DOHH2 (cell line): ENCODE results near the gene BCL2L11.

Source experiments
- H3F3A ChIP-seq: fragments of 200-600 bp; sonication (generic), shearing (Covaris generic); 2 replicates; pipeline ENCODE4 v1.6.0; 2016; ENCODE audit warnings: antibody characterized with exemption, mild to moderate bottlenecking; ENCODE audit not compliant: control insufficient read depth, insufficient read depth
- H3K27ac ChIP-seq: fragments of 200-600 bp; sonication (generic); 2 replicates; pipeline ENCODE4 v1.5.1; 2014; ENCODE audit warnings: low read depth, mild to moderate bottlenecking, low read length, moderate library complexity
- H3K27me3 ChIP-seq: fragments of 200-600 bp; sonication (generic); 2 replicates; pipeline ENCODE4 v1.6.1; 2014; ENCODE audit warnings: mild to moderate bottlenecking, low read length, mixed read lengths; ENCODE audit not compliant: control insufficient read depth
- H3K36me3 ChIP-seq: fragments of 200-600 bp; sonication (generic); 2 replicates; pipeline ENCODE4 v1.6.1; 2014; ENCODE audit warnings: mild to moderate bottlenecking, low read length, moderate library complexity, mixed read lengths; ENCODE audit not compliant: control insufficient read depth
- H3K4me1 ChIP-seq: fragments of 200-600 bp; sonication (generic); 2 replicates; pipeline ENCODE4 v1.6.1; 2014; ENCODE audit warnings: mild to moderate bottlenecking, low read length, mixed read lengths; ENCODE audit not compliant: control insufficient read depth
- H3K4me2 ChIP-seq: fragments of 200-600 bp; sonication (generic); 2 replicates; pipeline ENCODE4 v1.6.0; 2014; ENCODE audit warnings: mild to moderate bottlenecking, low read length, moderate library complexity
- H3K4me3 ChIP-seq: fragments of 200-600 bp; sonication (generic); 2 replicates; pipeline ENCODE4 v1.5.1; 2014; ENCODE audit warnings: mild to moderate bottlenecking, low read length, mixed read lengths
- H3K79me2 ChIP-seq: fragments of 200-600 bp; sonication (generic); 2 replicates; pipeline ENCODE4 v1.6.1; 2014; ENCODE audit warnings: mild to moderate bottlenecking, low read length, mixed read lengths; ENCODE audit not compliant: control insufficient read depth
- H3K9me2 ChIP-seq: fragments of 200-600 bp; sonication (generic); replicated peaks from 2 replicates; pipeline ENCODE4 v1.6.1; 2014; ENCODE audit warnings: mild to moderate bottlenecking, low read length, mixed read lengths; ENCODE audit not compliant: control insufficient read depth
- H3K9me3 ChIP-seq: fragments of 200-600 bp; sonication (generic); 2 replicates; pipeline ENCODE4 v1.6.1; 2014; ENCODE audit warnings: antibody characterized with exemption, low read length, mixed read lengths; ENCODE audit not compliant: control insufficient read depth, insufficient read depth
- H4K20me1 ChIP-seq: fragments of 200-600 bp; sonication (generic); 2 replicates; pipeline ENCODE4 v1.6.0; 2014; ENCODE audit warnings: low read depth, mild to moderate bottlenecking, antibody characterized with exemption, low read length, moderate library complexity; ENCODE audit not compliant: control insufficient read depth, insufficient read depth
- CTCF ChIP-seq: fragments of 200-600 bp; sonication (generic); IDR thresholded peaks from one replicate; pipeline ENCODE4 v1.5.1; 2014; ENCODE audit warnings: antibody characterized with exemption, mild to moderate bottlenecking, low read depth, low read length; ENCODE audit not compliant: poor library complexity, severe bottlenecking
- EZH2phosphoT487 ChIP-seq: fragments of 200-600 bp; sonication (generic); IDR thresholded peaks from 2 replicates; pipeline ENCODE4 v1.6.1; 2017; ENCODE audit warnings: borderline replicate concordance, mild to moderate bottlenecking, antibody characterized with exemption, low read length, moderate library complexity, mixed read lengths

The BCL2L11 gene

DNA sequence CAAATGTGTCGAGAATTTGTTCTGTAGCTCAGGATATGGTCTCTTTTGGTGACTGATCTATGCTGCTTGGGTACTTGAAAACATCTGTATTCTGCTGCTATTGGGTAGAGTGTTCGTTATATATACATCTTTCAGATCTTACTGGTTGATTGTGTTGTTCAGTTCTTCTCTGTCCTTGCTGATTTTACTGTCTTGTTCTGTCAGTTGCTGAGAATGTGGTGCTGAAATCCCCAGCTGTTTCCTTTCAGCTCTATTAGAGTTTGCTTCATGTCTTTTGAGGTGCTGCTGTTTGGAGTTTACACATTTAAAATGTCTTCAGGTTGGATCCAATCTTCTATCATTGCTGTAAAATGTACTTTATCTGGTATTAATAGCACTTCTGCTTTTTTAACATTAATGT is 12.9 kb downstream of the BCL2L11 start:
- Histone ChIP-seq H3K9me2 (no peaks in the 10 kb centered on the region), H3F3A (peaks cover 11% of the 10 kb centered on the region), H3K4me3 (peak overlapping the region; percentile 40), H3K4me1 (peaks cover 62% of the 10 kb centered on the region), H3K36me3 (peaks cover 91% of the 10 kb centered on the region), H3K27ac (peak overlapping the region; percentile 65), H3K4me2 (peak overlapping the region; percentile 39), H4K20me1 (peaks cover 36% of the 10 kb centered on the region), H3K27me3 (no peaks in the 10 kb centered on the region), H3K9me3 (no peaks in the 10 kb centered on the region), H3K79me2 (peaks cover 99% of the 10 kb centered on the region)
- TF ChIP-seq CTCF (no peak), EZH2phosphoT487 (no peak)

GRCh38 chr2:111134055-111134454 is 13.3 kb downstream of the BCL2L11 start:
- H3K79me2 ChIP-seq: peaks cover 99% of the 10 kb centered on the region

DNA sequence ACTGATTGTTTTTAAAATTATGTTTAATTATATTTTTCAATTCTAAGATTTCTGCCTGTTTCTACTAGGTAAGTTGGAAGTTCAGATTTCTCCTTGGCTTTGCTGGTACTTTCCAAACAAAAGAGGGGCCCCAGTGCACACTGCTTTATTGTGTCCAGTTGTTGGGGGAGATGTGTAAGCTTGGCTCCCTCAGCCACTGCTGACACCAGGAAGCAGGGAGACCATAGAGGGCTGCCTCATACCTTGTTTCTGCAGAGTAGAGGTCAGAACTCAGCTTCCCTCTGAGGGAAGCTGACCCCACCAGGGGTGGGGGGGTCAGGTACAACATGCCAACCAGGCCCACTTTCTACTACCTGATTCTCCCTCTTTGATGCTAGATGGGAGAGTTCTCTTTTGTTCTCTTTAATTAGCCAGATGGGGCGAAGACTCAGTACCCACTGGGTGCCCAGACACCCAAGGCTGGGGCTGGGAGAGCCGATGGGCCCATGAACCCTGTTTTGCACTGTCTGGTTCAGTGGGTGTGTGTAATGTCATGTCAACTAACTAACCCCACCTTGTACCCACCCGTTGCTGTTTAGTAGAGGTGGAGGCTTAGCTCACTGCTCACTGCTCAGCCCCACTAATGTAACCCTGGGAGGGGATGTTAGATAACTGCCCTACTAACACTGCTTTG is 14.7 kb downstream of the BCL2L11 start:
- no peaks in the 10 kb centered on the region for H3K9me2 ChIP-seq
- H3K4me3 ChIP-seq: no peak overlapping the region
- no peaks in the 10 kb centered on the region for H3K27me3 ChIP-seq
- H3K27ac ChIP-seq: no peak overlapping the region
- peaks cover 99% of the 10 kb centered on the region for H3K79me2 ChIP-seq
- peaks cover 33% of the 10 kb centered on the region for H4K20me1 ChIP-seq
- H3K4me1 ChIP-seq: peaks cover 44% of the 10 kb centered on the region
- no peaks in the 10 kb centered on the region for H3K9me3 ChIP-seq
- TF ChIP-seq CTCF (no peak), EZH2phosphoT487 (no peak)
- H3K36me3 ChIP-seq: peaks cover 92% of the 10 kb centered on the region
- H3K4me2 ChIP-seq: no peak overlapping the region
- H3F3A ChIP-seq: peaks cover 11% of the 10 kb centered on the region

More at GRCh38 chr2:111134055-111134454, 13.3 kb downstream of the BCL2L11 start:
- H3K4me1 ChIP-seq: peaks cover 57% of the 10 kb centered on the region
- H3K27me3 ChIP-seq: no peaks in the 10 kb centered on the region
- peaks cover 34% of the 10 kb centered on the region for H4K20me1 ChIP-seq
- H3K27ac ChIP-seq: peak overlapping the region; percentile 65
- no peaks in the 10 kb centered on the region for H3K9me2 ChIP-seq
- no peaks in the 10 kb centered on the region for H3K9me3 ChIP-seq
- peak; percentile 20 for TF ChIP-seq CTCF
- TF ChIP-seq EZH2phosphoT487: no peak
- H3F3A ChIP-seq: peaks cover 11% of the 10 kb centered on the region
- H3K4me2 ChIP-seq: peak overlapping the region; percentile 39; the same call in 1 of the 2 replicates
- H3K36me3 ChIP-seq: peaks cover 91% of the 10 kb centered on the region
- no peak overlapping the region for H3K4me3 ChIP-seq
